ENCODE results near the gene TMPRSS5.

DNA sequence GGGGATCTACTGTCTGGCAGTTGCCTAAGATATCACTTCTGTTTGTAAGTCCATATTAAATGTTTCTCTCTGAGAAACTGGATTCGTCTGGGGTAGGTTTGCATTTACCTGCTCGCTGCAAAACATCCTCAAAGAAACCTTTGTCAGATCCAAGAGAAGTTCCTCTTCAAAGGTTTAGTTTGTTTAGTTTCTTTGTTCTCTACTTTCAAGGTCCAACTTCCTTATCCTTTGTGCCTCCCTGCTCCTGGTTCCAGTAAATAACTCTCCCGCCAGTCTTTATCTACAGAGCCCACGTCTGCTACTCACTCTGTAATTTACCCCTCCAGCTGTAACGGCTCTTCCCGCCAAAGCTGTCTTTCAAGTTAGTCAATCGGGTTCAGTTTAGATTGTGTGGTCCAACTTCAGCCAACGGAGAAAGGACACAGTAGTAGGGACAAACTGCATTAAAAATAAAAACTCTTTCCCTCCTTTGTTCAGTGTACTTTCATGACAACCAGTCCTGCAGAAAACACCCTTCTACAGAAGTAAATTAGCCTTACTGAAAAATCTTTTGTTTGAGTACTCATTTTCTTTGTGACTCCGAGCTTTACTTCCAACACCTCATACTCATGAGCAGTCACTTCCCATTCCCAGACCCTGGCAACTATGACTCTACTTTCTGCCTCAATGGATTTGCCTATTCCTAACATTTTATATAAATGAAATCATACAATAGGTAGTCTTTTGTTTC lies 41.0 kb downstream of the TMPRSS5 start:
- TF ChIP-seq, protein P1, sequence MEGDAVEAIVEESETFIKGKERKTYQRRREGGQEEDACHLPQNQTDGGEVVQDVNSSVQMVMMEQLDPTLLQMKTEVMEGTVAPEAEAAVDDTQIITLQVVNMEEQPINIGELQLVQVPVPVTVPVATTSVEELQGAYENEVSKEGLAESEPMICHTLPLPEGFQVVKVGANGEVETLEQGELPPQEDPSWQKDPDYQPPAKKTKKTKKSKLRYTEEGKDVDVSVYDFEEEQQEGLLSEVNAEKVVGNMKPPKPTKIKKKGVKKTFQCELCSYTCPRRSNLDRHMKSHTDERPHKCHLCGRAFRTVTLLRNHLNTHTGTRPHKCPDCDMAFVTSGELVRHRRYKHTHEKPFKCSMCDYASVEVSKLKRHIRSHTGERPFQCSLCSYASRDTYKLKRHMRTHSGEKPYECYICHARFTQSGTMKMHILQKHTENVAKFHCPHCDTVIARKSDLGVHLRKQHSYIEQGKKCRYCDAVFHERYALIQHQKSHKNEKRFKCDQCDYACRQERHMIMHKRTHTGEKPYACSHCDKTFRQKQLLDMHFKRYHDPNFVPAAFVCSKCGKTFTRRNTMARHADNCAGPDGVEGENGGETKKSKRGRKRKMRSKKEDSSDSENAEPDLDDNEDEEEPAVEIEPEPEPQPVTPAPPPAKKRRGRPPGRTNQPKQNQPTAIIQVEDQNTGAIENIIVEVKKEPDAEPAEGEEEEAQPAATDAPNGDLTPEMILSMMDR (IDR thresholded peaks at IDR 0.05; ENCODE audit: low read depth, low read length, poor library complexity, severe bottlenecking), result no peak
- no peak for TF ChIP-seq EZH2phosphoT487 (IDR thresholded peaks at IDR 0.05; ENCODE audit: borderline replicate concordance, low read length)
